GM18526 (cell line): ENCODE measurements around the gene ATG7.

ENCODE experiments used
- POLR2A ChIP-seq: IDR thresholded peaks from 3 replicates; pipeline ENCODE4 v1.6.1; 2011; ENCODE audit not compliant: insufficient read length; ENCODE audit errors: extremely low read depth

Gene ATG7

GRCh38 chr3:11445883-11446282 is 173.7 kb downstream of the ATG7 start:
- no peak for TF ChIP-seq POLR2A

- no peak for TF ChIP-seq POLR2A
Observed at GRCh38 chr3:11447584-11448200, 175.5 kb downstream of the ATG7 start.

GRCh38 chr3:11450015-11450414 is 177.8 kb downstream of the ATG7 start:
- TF ChIP-seq POLR2A, result no peak

GRCh38 chr3:11452312-11452711 is 180.1 kb downstream of the ATG7 start:
- TF ChIP-seq POLR2A, result no peak

GRCh38 chr3:11452885-11453847 is 181.0 kb downstream of the ATG7 start:
- TF ChIP-seq POLR2A, result no peak

GRCh38 chr3:11455956-11456355 is 183.8 kb downstream of the ATG7 start:
- no peak for TF ChIP-seq POLR2A

GRCh38 chr3:11457135-11457534 is 184.9 kb downstream of the ATG7 start:
- no peak for TF ChIP-seq POLR2A

- no peak for TF ChIP-seq POLR2A
Observed at GRCh38 chr3:11459186-11459824, 187.1 kb downstream of the ATG7 start.

GRCh38 chr3:11461226-11461625 is 189.0 kb downstream of the ATG7 start:
- TF ChIP-seq POLR2A, result no peak

- TF ChIP-seq POLR2A, result no peak
Observed at GRCh38 chr3:11463591-11463990, 191.4 kb downstream of the ATG7 start.

GRCh38 chr3:11464356-11464755 is 192.2 kb downstream of the ATG7 start:
- TF ChIP-seq POLR2A, result no peak

- TF ChIP-seq POLR2A, result no peak
Observed at GRCh38 chr3:11465744-11466616, 193.8 kb downstream of the ATG7 start.

GRCh38 chr3:11467875-11468274 is 195.7 kb downstream of the ATG7 start:
- TF ChIP-seq POLR2A, result no peak

- TF ChIP-seq POLR2A, result no peak
Observed at GRCh38 chr3:11470031-11470853, 198.0 kb downstream of the ATG7 start.
